Activated CD4-positive, alpha-beta T cell treated with anti-CD3 and anti-CD28 coated beads, Interleukin-2, amount 50 U/mL, for 48 hours (primary cell): Measurements from ENCODE around the gene NPIPA3.
"Not testable (repeated sequence)": the region's sequence is repeated elsewhere in the genome, so short reads cannot be mapped to it uniquely, and the experiment has no call there.

Source experiments
- DNase-seq, 2 experiments: peaks; one replicate each; pipeline ENCODE4 v3.0.0-alpha.2; 2020

The NPIPA3 gene

GRCh38 chr16:14703156-14704011 lies at the start of gene NPIPA3:
NPIPA3 (plus strand) TSS chr16:14703411; CDS start chr16:14708944, 5,533 bp downstream.
- not testable (repeated sequence) for DNase-seq

- DNase-seq: no peak
Measured at GRCh38 chr16:14658063-14658462, 45.1 kb upstream of the NPIPA3 start.

GRCh38 chr16:14667347-14668266 lies 35.6 kb upstream of the NPIPA3 start:
- no peak for DNase-seq

- DNase-seq: no peak
Measured at GRCh38 chr16:14668556-14669223, 34.5 kb upstream of the NPIPA3 start.

DNA sequence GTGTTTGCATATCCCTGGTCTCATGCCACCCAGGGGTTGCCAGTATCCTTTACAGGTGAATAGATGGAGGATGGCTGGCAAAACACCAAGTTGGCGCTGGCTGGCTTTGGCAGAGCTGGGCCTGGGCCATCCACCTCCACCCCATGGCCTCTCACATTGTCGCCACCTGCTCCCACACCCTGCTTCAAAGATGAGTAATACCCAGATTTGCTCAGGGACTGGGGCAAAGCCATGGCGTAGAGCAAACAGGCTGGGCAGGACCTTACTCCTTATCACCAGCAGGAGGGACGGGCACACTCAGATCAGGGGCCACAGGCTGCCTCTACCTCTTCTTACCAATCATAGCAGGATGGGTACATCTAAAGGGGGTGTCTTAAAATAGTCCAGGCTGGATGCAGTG lies 33.4 kb upstream of the NPIPA3 start:
- no peak for DNase-seq

GRCh38 chr16:14672403-14672971 lies 30.7 kb upstream of the NPIPA3 start:
- no peak for DNase-seq

DNA sequence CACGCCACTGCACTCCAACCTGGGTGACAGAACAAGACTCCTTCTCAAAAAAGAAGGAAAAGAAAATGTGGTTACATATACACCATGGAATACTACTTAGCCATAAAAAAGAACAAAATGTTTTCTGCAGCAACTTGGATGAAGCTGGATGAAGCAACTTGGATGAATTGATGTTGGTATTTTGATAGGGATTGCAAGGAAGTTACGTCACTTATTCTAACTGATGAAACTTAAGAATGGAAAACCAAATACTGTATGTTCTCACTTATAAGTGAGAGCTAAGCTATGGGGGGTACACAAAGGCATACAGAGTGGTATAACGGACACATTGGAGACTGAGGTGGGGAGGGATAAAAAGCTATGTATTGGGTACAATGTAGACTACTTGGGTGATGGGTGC lies 26.6 kb upstream of the NPIPA3 start:
- DNase-seq: no peak

GRCh38 chr16:14677627-14678026 lies 25.6 kb upstream of the NPIPA3 start:
- DNase-seq: no peak

GRCh38 chr16:14678748-14679497 lies 24.3 kb upstream of the NPIPA3 start:
- DNase-seq: no peak

GRCh38 chr16:14680396-14680795 lies 22.8 kb upstream of the NPIPA3 start:
- DNase-seq: not testable (repeated sequence)

DNA sequence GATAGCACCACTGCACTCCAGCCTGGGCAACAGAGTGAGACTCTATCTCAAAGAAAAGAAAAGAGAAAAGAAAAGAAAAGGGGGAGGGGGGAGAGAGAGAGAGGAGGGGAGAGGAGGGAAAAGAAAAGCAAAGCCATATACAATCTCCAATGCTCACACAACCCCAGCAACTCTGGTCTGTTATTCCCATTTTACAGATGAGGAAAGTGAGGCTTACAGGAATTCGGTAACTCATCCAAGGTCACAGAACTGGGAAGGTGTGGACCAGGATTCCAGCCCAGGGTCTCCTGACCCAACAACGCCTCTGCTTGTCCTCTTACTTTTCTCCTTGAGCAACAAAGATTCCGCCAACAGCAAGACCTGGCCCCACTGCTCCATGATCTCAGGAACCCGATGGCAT lies 22.1 kb upstream of the NPIPA3 start:
- no peak for DNase-seq

- DNase-seq: no peak
Measured at GRCh38 chr16:14682121-14682520, 21.1 kb upstream of the NPIPA3 start.

- DNase-seq: not testable (repeated sequence)
Measured at GRCh38 chr16:14685870-14686793, 17.1 kb upstream of the NPIPA3 start.

GRCh38 chr16:14694129-14694528 lies 9.1 kb upstream of the NPIPA3 start, which contains the start of gene PLA2G10:
PLA2G10 (minus strand) TSS chr16:14694308; CDS start chr16:14694229, 79 bp downstream.
- DNase-seq: not testable (repeated sequence)

- not testable (repeated sequence) for DNase-seq
Measured at GRCh38 chr16:14701859-14702258, 1.4 kb upstream of the NPIPA3 start.

DNA sequence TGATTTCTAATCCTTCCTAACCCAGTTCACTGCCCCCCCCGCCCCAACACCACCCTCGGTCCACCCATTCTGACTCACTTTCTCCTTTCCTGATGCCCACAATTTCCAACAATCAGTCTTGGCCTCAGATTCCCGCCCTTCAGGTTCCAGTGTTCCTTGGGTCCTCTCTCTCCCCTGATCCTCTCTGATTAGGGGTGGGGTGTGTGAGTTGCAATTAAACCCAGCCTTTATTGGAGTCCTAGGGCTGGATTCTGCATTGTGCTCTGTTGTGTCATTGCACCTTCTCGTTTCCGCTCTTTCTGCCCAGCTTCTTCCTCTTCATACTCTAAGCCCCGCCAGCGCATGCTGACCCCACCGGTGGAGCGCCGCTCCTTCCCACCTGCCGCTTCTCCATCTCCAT lies 539 bp upstream of the NPIPA3 start:
- DNase-seq: not testable (repeated sequence)

DNA sequence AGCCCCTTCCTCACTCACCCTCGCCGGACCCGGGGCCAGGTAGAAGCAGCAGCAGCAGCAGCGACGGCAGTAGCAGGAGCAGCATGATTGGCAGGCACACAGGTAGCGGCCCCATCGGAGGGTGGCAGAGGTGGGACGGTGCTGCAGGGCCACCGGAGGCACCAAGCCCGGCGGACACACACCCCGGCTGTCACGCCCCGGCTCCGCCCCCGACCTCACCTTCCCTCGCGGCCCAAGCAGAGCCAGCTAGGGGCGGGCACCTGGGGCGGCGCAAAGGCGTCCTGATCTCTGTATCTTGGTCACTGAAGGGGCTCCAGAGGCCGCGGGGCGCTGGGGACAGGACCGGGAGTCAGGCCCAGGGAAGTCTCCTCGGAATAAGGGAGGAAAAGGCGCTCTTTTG lies 30.0 kb downstream of the NPIPA3 start:
- DNase-seq: not testable (repeated sequence)

GRCh38 chr16:14740832-14741385 lies 37.7 kb downstream of the NPIPA3 start:
- not testable (repeated sequence) for DNase-seq

GRCh38 chr16:14741794-14742193 lies 38.6 kb downstream of the NPIPA3 start:
- not testable (repeated sequence) for DNase-seq
